Lung (tissue), 12 donors: Measurements from ENCODE around the gene LYPD6B. TPM values are rescaled to one million over a fixed set of nuclear protein-coding genes. Genes with fewer than 3 reads are reported as not detected.

Experiments
- ATAC-seq: fragments of 200-7000 bp; cut with Tn5 transposase; one replicate; pipeline ENCODE4 v1.9.1; 2020; ENCODE audit warnings: moderate number of reproducible peaks; ENCODE audit not compliant: insufficient read depth, low FRiP score
- DNase-seq, 3 donors: peaks; one replicate each; pipeline ENCODE4 v3.0.0-alpha.2; 2013 to 2017
- H3K27ac ChIP-seq, 2 donors: one replicate each; pipeline ENCODE4 v1.5.1; 2013; ENCODE audit warnings: mild to moderate bottlenecking in 2 of 2, moderate library complexity in 2 of 2, control low read depth in 1 of 2, inconsistent platforms in 1 of 2, low read depth in 1 of 2, low read length in 1 of 2
- H3K27me3 ChIP-seq, 3 donors: one replicate each; pipeline ENCODE4 v1.5.1; 2013; ENCODE audit warnings: low read length in 2 of 3; ENCODE audit not compliant: control insufficient read depth in 3 of 3, insufficient read depth in 3 of 3
- H3K36me3 ChIP-seq, 4 donors: one replicate each; pipeline ENCODE4 v1.5.1; 2013; ENCODE audit warnings: low read length in 4 of 4, mild to moderate bottlenecking in 1 of 4, moderate library complexity in 1 of 4; ENCODE audit not compliant: control insufficient read depth in 4 of 4, insufficient read depth in 4 of 4
- H3K4me1 ChIP-seq, 5 donors: one replicate each; pipeline ENCODE4 v1.5.1; 2013; ENCODE audit warnings: low read length in 5 of 5, mild to moderate bottlenecking in 2 of 5, moderate library complexity in 1 of 5; ENCODE audit not compliant: control insufficient read depth in 5 of 5, insufficient read depth in 5 of 5
- H3K4me3 ChIP-seq: one replicate; pipeline ENCODE4 v1.5.1; 2013; ENCODE audit warnings: mild to moderate bottlenecking, control low read depth, moderate library complexity
- H3K9ac ChIP-seq, 2 donors: one replicate each; pipeline ENCODE4 v1.5.1; 2013; ENCODE audit warnings: low read length in 2 of 2, control low read depth in 1 of 2; ENCODE audit not compliant: insufficient read depth in 1 of 2
- H3K9me3 ChIP-seq, 4 donors: one replicate each; pipeline ENCODE4 v1.5.1; 2013; ENCODE audit warnings: low read length in 3 of 4, mild to moderate bottlenecking in 1 of 4, moderate library complexity in 1 of 4; ENCODE audit not compliant: control insufficient read depth in 4 of 4, insufficient read depth in 3 of 4
- WGBS, 2 donors: extraction: QIAGEN DNeasy Blood & Tissue Kit; methylation state at CpG; one replicate each; pipeline ENCODE4 v1.1.7; 2013; 5-methylcytosine and 5-hydroxymethylcytosine counted together
- polyA plus RNA-seq, 2 donors: library from polyadenylated mRNA; stranded (reverse); fragments of 200-250 nt; gene quantifications; one replicate each; pipeline ENCODE4 v1.2.1, GENCODE V29; 2013
- total RNA-seq, 2 donors: library from RNA; depleted of rRNA in 1 of 2; stranded (reverse); fragments of >200 nt in 1 of 2; gene quantifications; one replicate each; pipeline ENCODE4 v1.2.1, GENCODE V29; 2014 to 2021
- TF ChIP-seq, protein P1 (sequence below): IDR thresholded peaks from 2 replicates; pipeline ENCODE4 v1.5.1; 2012; ENCODE audit warnings: mild to moderate bottlenecking; ENCODE audit errors: control extremely low read depth, extremely low read depth
- donor health status: control.
- donor health status: control.
- donor health status: Bipolar disorder and iron deficiency.
- donor health status: healthy.
- donor health status: DM: yes; HTN: yes; CAD: no.

LYPD6B gene
- total and polyA plus RNA-seq, 4 donors, result 2.5 to 12.4 (median 3.4) TPM

DNA sequence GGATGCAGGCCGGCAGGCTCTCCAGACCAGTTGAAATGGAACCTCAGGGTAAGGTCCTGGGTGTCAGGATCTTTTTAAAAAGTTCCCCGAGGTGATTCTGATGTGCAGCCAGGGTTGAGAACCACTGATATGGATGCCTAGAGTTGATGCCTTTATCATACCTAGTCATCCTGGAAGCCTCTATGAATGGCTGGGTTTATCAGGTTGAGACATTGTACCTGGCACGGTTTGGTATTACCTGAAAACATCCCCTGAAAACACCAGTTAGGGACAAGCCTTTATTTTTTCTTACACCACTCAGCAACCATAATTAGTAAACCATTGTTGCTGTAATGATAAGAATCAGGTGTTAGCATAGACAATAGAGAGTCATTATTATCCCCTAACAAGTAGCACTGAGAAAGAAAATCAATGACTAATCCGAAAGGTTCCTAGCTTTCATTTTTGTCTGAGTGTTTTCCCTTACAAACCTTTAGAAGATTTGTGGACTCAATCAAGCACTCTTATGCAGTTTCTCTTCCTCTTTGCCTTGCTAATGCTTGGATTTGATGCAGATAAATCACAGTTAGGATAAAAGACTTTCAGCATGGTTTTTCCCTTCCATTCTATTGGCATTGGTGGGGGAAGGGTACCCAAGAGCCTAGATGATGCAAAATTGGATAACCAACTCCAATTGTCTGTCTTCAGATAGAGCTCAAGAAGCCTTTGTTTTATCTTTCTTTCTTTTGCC lies 175.4 kb downstream of the LYPD6B start:
- no peak for ATAC-seq
- WGBS, 2 donors, result 82 to 90% methylated on average over 4 of the region's 4 CpGs

DNA sequence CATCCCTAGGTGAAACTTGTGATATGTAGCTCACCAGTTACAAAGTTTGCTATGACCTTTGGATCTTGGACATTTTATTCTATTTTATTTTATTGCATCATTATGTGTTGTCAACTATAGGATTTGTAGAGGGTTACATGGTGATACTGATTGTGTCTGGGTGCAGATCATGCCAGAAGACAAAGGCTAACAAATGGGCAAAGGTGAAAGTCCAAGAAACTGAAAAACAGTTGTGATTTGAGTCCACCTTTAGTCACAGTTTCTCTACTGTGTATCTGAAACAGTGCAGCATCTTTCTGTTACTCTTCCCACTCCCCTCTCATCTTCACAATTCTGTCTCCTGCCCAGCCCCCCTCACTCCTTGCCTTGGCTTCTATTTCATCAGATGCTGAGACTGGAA lies 180.0 kb downstream of the LYPD6B start:
- no peak for DNase-seq
- ATAC-seq, result no peak
- H3K27ac ChIP-seq, result no peak overlapping the region
- H3K4me1 ChIP-seq, result peaks cover 0 to 2% (median 0%) of the 10 kb centered on the region in 5 donors
- H3K4me3 ChIP-seq, result no peak overlapping the region
- H3K9ac ChIP-seq, result no peak overlapping the region
- no peaks in the 10 kb centered on the region for H3K36me3 ChIP-seq
- H3K27me3 ChIP-seq, result peaks cover 0 to 4% (median 0%) of the 10 kb centered on the region in 3 donors
- H3K9me3 ChIP-seq, result no peaks in the 10 kb centered on the region
- TF ChIP-seq, protein P1, sequence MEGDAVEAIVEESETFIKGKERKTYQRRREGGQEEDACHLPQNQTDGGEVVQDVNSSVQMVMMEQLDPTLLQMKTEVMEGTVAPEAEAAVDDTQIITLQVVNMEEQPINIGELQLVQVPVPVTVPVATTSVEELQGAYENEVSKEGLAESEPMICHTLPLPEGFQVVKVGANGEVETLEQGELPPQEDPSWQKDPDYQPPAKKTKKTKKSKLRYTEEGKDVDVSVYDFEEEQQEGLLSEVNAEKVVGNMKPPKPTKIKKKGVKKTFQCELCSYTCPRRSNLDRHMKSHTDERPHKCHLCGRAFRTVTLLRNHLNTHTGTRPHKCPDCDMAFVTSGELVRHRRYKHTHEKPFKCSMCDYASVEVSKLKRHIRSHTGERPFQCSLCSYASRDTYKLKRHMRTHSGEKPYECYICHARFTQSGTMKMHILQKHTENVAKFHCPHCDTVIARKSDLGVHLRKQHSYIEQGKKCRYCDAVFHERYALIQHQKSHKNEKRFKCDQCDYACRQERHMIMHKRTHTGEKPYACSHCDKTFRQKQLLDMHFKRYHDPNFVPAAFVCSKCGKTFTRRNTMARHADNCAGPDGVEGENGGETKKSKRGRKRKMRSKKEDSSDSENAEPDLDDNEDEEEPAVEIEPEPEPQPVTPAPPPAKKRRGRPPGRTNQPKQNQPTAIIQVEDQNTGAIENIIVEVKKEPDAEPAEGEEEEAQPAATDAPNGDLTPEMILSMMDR, result no peak

More for the DNA sequence above, 175.4 kb downstream of the LYPD6B start:
- no peak overlapping the region for H3K4me3 ChIP-seq
- TF ChIP-seq, protein P1, result no peak
- no peak for DNase-seq
- H3K9ac ChIP-seq, result no peak overlapping the region
- no peak overlapping the region for H3K27ac ChIP-seq
- peaks cover 0 to 8% (median 0%) of the 10 kb centered on the region in 4 donors for H3K36me3 ChIP-seq
- no peaks in the 10 kb centered on the region for H3K4me1 ChIP-seq
- H3K27me3 ChIP-seq, result no peaks in the 10 kb centered on the region
- H3K9me3 ChIP-seq, result no peaks in the 10 kb centered on the region

- Histone ChIP-seq H3K4me3 (no peak overlapping the region), H3K4me1 (peaks cover 0 to 2% (median 0%) of the 10 kb centered on the region in 5 donors), H3K27me3 (peaks cover 0 to 4% (median 0%) of the 10 kb centered on the region in 3 donors), H3K27ac (no peak overlapping the region), H3K36me3 (no peaks in the 10 kb centered on the region), H3K9ac (no peak overlapping the region), H3K9me3 (no peaks in the 10 kb centered on the region)
- WGBS, 2 donors, result 81 to 85% methylated on average over 3 of the region's 3 CpGs
- ATAC-seq, result no peak
- no peak for DNase-seq
- TF ChIP-seq, protein P1, result no peak
Measured at GRCh38 chr2:149219856-149220255, 181.4 kb downstream of the LYPD6B start.
